Loucy (cell line): ENCODE results near the gene ATP8A1.

Source experiments
- CTCF ChIP-seq: fragments of 200-600 bp; sonication (generic); conservative IDR thresholded peaks from 2 replicates; pipeline ENCODE4 v1.5.1; 2014; ENCODE audit warnings: mild to moderate bottlenecking, antibody characterized with exemption, low read length
- EZH2phosphoT487 ChIP-seq: fragments of 200-600 bp; IDR thresholded peaks from 2 replicates; pipeline ENCODE4 v1.6.1; 2018; ENCODE audit warnings: antibody characterized with exemption, mild to moderate bottlenecking, moderate library complexity, borderline replicate concordance

- TF ChIP-seq CTCF (no peak), EZH2phosphoT487 (no peak)
Observed at GRCh38 chr4:42658261-42658660, 1.4 kb upstream of the ATP8A1 start.
